DOHH2 (cell line): Measurements from ENCODE around the gene SPRTN.

Source experiments
- H3F3A ChIP-seq: fragments of 200-600 bp; sonication (generic), shearing (Covaris generic); 2 replicates; pipeline ENCODE4 v1.6.0; 2016; ENCODE audit warnings: antibody characterized with exemption, mild to moderate bottlenecking; ENCODE audit not compliant: control insufficient read depth, insufficient read depth
- H3K27ac ChIP-seq: fragments of 200-600 bp; sonication (generic); 2 replicates; pipeline ENCODE4 v1.5.1; 2014; ENCODE audit warnings: low read depth, mild to moderate bottlenecking, low read length, moderate library complexity
- H3K27me3 ChIP-seq: fragments of 200-600 bp; sonication (generic); 2 replicates; pipeline ENCODE4 v1.6.1; 2014; ENCODE audit warnings: mild to moderate bottlenecking, low read length, mixed read lengths; ENCODE audit not compliant: control insufficient read depth
- H3K36me3 ChIP-seq: fragments of 200-600 bp; sonication (generic); 2 replicates; pipeline ENCODE4 v1.6.1; 2014; ENCODE audit warnings: mild to moderate bottlenecking, low read length, moderate library complexity, mixed read lengths; ENCODE audit not compliant: control insufficient read depth
- H3K4me1 ChIP-seq: fragments of 200-600 bp; sonication (generic); 2 replicates; pipeline ENCODE4 v1.6.1; 2014; ENCODE audit warnings: mild to moderate bottlenecking, low read length, mixed read lengths; ENCODE audit not compliant: control insufficient read depth
- H3K4me2 ChIP-seq: fragments of 200-600 bp; sonication (generic); 2 replicates; pipeline ENCODE4 v1.6.0; 2014; ENCODE audit warnings: mild to moderate bottlenecking, low read length, moderate library complexity
- H3K4me3 ChIP-seq: fragments of 200-600 bp; sonication (generic); 2 replicates; pipeline ENCODE4 v1.5.1; 2014; ENCODE audit warnings: mild to moderate bottlenecking, low read length, mixed read lengths
- H3K79me2 ChIP-seq: fragments of 200-600 bp; sonication (generic); 2 replicates; pipeline ENCODE4 v1.6.1; 2014; ENCODE audit warnings: mild to moderate bottlenecking, low read length, mixed read lengths; ENCODE audit not compliant: control insufficient read depth
- H3K9me2 ChIP-seq: fragments of 200-600 bp; sonication (generic); replicated peaks from 2 replicates; pipeline ENCODE4 v1.6.1; 2014; ENCODE audit warnings: mild to moderate bottlenecking, low read length, mixed read lengths; ENCODE audit not compliant: control insufficient read depth
- H3K9me3 ChIP-seq: fragments of 200-600 bp; sonication (generic); 2 replicates; pipeline ENCODE4 v1.6.1; 2014; ENCODE audit warnings: antibody characterized with exemption, low read length, mixed read lengths; ENCODE audit not compliant: control insufficient read depth, insufficient read depth
- H4K20me1 ChIP-seq: fragments of 200-600 bp; sonication (generic); 2 replicates; pipeline ENCODE4 v1.6.0; 2014; ENCODE audit warnings: low read depth, mild to moderate bottlenecking, antibody characterized with exemption, low read length, moderate library complexity; ENCODE audit not compliant: control insufficient read depth, insufficient read depth
- CTCF ChIP-seq: fragments of 200-600 bp; sonication (generic); IDR thresholded peaks from one replicate; pipeline ENCODE4 v1.5.1; 2014; ENCODE audit warnings: antibody characterized with exemption, mild to moderate bottlenecking, low read depth, low read length; ENCODE audit not compliant: poor library complexity, severe bottlenecking
- EZH2phosphoT487 ChIP-seq: fragments of 200-600 bp; sonication (generic); IDR thresholded peaks from 2 replicates; pipeline ENCODE4 v1.6.1; 2017; ENCODE audit warnings: borderline replicate concordance, mild to moderate bottlenecking, antibody characterized with exemption, low read length, moderate library complexity, mixed read lengths

Gene SPRTN

GRCh38 chr1:231401478-231401877 lies 63.4 kb downstream of the SPRTN start:
- H3K9me3 ChIP-seq = no peaks in the 10 kb centered on the region
- no peaks in the 10 kb centered on the region for H3F3A ChIP-seq
- H3K4me2 ChIP-seq = no peak overlapping the region
- H3K9me2 ChIP-seq = no peaks in the 10 kb centered on the region
- H3K4me1 ChIP-seq = no peaks in the 10 kb centered on the region
- H3K27ac ChIP-seq = no peak overlapping the region
- H3K4me3 ChIP-seq = no peak overlapping the region
- TF ChIP-seq CTCF (no peak), EZH2phosphoT487 (no peak)
- H3K79me2 ChIP-seq = peaks cover 61% of the 10 kb centered on the region
- no peaks in the 10 kb centered on the region for H3K27me3 ChIP-seq
- H4K20me1 ChIP-seq = peaks cover 6% of the 10 kb centered on the region
- H3K36me3 ChIP-seq = peaks cover 4% of the 10 kb centered on the region; the same call in 1 of the 2 replicates

- Histone ChIP-seq H3K4me2 (no peak overlapping the region), H3K4me1 (no peaks in the 10 kb centered on the region), H3K27ac (no peak overlapping the region), H3K79me2 (peaks cover 63% of the 10 kb centered on the region), H3F3A (no peaks in the 10 kb centered on the region), H3K27me3 (no peaks in the 10 kb centered on the region), H3K9me2 (no peaks in the 10 kb centered on the region), H4K20me1 (peaks cover 7% of the 10 kb centered on the region), H3K36me3 (peaks cover 20% of the 10 kb centered on the region), H3K4me3 (no peak overlapping the region), H3K9me3 (no peaks in the 10 kb centered on the region)
- no peak for TF ChIP-seq CTCF
- no peak for TF ChIP-seq EZH2phosphoT487
Observed at GRCh38 chr1:231404318-231404717, 66.2 kb downstream of the SPRTN start.
